Endometrium (tissue), 2 donors: ENCODE data around the gene IPO9.
"Not testable (repeated sequence)": the region's sequence is repeated elsewhere in the genome, so short reads cannot be mapped to it uniquely, and the experiment has no call there.

Experiments used
- FAIRE-seq: peaks from 2 replicates; lab custom pipeline; 2012; peaks lifted over from hg19 to GRCh38; lab: Jason Lieb, UNC
- donor health status: control.
- donor health status: control.

Gene IPO9

DNA sequence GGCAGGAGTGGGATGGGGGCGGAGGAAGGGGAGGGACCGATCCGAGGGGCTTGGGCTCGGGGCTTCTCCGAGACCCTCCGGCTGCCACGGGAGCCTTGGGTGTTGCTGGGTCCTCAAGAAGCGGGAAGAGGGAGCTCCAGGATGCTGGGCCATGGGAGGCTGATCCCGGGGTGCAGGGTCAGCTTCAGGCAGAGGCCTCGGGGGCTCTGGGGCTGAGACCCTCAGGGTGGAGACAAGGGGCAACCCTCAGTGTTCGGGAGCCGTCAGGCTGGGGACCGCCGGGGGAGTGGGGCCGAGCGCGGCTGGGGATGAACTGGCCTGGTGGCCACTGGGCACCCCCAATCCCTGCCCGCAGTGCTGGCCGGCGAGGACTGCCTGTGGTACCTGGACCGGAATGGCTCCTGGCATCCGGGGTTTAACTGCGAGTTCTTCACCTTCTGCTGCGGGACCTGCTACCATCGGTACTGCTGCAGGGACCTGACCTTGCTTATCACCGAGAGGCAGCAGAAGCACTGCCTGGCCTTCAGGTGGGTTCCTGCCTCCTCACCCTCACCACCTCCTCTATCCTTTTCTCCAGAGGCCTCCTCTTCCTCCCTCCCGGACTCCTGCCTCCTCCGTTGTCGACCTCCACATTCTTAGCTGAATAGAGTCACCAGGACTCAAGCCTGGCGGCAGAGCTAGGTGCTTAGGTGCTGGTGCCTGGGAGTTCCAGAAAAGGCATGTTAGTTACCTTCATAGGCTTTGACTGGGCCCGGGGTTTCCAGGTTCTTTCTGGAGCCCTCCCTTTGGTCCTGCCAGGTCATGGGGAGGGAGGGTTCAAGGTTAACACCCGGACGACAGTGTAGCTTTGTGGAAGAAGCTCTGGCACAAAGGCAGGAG lies 60.4 kb downstream of the IPO9 start:
- FAIRE-seq, result no peak

DNA sequence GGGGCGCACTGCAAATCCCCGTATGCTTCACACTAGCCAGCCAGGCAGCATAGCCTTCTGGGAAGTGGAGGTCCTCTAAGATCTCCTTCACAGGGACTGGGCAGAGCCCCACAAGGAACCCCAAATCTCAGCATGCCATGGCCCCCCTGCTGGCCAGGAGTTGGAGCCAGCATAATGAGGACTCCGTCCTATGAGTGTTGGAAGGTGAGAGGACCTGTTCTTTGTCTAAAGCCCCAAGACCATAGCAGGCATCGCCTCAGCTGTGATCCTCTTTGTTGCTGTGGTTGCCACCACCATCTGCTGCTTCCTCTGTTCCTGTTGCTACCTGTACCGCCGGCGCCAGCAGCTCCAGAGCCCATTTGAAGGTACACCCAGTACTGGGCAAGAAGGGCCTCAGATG lies 61.3 kb downstream of the IPO9 start:
- FAIRE-seq, result no peak

DNA sequence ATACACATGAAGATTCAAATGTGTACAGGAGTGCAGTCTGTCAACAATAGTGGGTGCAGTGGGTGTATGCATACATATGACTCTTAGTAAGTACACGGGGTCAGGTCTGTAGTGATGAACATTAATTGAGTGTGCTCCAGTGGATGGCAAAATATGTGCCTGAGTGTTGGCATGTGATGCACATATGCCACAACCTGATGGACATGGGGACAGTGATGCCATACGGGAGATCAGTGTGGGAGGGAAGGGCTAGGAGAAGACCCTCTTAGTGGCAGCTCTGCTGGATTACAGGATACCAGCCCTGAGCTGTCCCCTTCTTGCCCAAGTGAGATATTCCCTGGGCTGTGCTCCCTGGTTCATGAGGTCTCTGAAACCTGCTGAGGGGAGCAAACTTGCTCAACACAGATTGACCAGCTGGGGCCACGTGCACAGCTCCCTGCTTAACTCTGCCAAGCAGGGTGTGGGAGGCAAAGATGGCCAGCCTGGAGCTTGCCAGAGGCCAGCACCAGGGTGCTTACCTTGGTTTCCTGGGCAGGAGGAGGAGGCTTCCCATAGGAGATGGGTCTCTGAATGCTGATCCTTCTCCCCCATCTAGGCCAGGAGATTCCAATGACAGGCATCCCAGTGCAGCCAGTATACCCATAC lies 62.0 kb downstream of the IPO9 start:
- no peak for FAIRE-seq

DNA sequence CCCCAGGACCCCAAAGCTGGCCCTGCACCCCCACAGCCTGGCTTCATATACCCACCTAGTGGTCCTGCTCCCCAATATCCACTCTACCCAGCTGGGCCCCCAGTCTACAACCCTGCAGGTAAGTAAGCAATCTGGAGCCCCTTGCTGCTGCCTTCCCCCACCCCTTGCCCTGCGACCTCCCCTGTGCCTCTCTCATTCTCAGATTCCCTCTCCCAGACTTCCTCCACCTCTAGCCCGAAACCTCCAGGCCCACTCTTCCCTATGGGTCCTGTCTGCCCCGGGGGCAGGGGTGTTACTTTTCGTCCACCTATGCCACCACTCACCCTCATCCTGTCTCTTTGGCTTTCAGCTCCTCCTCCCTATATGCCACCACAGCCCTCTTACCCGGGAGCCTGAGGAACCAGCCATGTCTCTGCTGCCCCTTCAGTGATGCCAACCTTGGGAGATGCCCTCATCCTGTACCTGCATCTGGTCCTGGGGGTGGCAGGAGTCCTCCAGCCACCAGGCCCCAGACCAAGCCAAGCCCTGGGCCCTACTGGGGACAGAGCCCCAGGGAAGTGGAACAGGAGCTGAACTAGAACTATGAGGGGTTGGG lies 62.6 kb downstream of the IPO9 start:
- FAIRE-seq, result no peak

DNA sequence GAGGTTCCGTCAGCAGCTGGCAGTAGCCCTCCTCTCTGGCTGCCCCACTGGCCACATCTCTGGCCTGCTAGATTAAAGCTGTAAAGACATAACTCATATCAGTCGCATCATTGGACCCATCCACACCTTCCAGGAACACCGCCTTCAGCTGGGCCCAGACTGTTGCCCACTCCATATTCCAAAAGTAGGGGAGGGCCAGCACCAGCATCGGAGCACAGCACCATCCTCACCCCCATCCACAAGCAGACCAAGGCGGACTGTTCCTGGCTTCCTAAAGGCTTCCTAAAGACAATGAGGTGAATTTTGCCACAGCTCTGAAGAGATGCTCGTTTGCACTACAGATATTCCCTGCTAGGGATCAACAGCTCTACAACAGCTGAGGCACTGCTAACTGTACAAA lies 63.3 kb downstream of the IPO9 start:
- FAIRE-seq, result no peak

DNA sequence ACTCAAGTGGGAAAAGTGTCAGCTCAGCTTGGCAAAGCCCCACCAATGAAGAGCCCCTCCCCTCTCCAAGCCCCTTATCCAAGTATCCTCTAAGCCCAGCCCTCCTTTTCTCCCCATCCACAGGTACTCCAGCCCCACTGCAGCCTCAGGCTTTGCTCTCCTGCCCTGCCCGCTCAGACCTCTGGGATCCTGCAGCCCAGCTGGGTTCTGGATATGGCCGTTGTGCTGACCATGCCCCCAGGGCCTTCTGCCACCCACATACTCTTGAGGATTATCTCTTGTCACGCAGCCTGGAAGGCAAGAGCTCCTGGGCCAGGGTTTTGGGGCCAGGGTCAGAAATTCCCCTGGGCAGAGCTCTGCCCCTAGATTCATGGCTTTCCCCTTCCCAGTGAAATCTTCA lies 64.5 kb downstream of the IPO9 start:
- FAIRE-seq, result no peak

DNA sequence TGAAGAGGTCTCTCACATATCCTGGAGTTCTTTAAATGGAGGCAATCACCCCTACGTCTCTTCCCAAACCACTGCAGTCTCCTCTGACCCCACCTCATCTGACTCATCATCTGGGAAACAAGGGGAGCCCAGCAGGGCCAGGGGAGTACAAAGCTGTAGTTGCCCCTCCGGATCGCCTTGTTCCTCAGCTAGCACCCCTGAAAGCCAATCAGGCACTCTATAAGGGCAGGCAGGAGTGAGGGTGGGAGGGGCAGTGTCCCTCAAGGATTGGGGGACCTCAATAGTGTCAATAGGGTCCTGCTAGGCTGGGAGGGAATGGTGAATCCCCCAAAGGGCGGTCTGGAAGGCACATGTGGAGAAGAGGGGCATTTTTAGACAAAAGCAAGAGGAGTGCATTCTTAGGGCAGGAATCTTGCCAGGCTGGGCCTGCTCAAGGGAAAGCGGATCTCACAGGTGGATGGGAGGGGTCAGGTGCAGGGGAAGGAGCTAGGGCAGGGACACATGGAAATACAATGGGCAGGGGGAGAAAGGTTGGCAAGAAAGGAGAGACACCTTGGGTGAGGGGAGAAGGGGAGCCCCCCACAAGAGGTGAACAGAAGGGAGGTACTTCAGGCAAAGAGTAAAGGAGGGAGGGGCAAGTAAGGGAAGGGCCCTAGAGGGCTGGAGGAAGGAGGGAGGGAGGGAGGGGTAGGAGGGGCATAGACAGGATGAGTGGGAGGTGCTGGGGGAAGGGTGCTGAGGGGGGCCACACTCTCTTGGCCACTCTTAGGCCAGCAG lies 65.6 kb downstream of the IPO9 start:
- FAIRE-seq, result no peak

DNA sequence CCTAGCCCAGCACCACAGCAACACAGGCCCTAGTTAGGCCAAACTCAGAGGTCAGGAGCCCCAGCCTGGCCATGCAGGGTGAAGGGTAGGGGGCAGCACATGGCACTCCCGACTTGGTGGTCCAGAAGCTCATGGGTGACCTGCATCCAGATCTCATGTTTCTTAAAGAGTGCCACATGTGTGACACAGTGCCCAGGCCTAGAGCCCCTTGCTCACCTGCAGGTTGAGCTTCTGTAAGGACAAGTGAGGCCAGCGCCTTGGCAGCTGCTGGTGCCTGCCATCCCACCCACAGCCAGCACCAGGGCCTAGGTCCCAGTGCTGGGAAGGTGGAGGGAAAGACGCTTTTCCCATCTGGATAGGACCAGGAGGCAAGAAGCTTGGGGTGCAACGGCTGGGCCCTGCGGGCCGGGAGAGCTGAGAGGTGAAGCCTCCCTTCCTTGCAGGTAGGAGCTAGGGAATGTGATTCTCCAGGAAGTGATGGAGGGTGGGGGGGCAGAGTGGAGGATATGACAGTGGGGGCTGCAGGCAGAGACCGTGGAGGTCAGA lies 66.2 kb downstream of the IPO9 start:
- no peak for FAIRE-seq

DNA sequence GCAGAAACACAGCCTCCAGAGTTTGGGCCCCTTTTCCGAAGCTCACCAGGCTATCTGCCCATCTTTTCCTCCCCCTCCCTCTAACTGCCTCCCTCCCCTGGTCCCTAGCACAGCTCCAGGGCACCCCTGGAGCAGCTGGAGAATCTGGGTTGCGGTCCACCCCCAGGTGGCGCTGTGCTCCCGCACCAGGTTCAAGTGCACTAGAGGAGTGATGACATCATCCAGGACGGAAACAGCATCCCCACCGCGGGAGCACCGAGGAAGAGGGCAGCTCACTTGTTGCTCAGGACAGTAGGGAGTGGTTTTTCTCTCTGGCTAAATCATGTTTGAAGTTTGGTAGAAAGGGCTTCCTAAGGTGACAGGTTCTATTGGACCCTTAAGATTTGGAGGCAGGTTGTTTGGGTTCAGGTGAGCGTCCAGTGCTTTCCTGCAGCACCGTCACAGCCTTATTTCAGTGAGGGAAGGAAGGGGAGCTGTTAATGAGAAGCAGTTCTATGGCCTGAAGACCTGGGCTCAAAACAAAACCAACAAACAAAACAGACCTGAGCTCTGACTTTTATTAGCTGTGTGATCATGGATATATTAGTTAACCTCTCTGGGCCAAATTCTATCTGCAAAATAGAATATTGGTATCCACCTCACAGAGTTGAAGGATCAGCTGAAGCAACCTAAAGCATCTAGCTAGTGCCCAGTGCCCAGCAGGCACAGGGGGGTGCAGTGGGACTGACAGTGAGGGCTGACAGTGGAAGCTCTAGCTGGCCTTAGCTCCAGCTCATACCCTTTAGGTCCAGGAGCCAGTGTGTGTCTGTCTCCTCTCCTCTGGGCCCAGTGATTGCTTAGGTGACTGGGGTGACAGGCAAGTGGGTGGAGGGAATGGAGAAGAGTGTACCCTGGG lies 67.2 kb downstream of the IPO9 start:
- FAIRE-seq, result no peak

DNA sequence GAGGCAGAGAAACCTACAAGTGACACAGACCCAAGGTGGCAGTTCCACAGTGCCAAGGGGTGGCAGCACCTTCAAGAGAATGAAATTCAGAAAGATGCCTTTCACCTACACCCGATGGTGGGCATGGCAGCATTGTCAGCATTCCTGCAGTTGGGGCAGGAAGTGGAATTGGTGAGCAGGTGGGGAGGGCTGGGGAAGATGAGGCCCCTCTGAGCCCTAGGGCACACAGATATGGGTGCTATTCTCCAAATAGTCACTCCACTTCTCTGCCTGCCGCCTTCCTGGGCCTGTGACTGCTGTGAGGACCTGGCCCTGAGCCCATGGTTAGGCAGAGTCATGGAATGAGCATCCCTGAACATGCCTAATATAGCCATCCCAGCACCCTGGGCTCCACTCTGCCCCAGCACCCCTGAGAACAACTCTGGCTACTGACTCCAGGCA lies 68.0 kb downstream of the IPO9 start:
- no peak for FAIRE-seq

DNA sequence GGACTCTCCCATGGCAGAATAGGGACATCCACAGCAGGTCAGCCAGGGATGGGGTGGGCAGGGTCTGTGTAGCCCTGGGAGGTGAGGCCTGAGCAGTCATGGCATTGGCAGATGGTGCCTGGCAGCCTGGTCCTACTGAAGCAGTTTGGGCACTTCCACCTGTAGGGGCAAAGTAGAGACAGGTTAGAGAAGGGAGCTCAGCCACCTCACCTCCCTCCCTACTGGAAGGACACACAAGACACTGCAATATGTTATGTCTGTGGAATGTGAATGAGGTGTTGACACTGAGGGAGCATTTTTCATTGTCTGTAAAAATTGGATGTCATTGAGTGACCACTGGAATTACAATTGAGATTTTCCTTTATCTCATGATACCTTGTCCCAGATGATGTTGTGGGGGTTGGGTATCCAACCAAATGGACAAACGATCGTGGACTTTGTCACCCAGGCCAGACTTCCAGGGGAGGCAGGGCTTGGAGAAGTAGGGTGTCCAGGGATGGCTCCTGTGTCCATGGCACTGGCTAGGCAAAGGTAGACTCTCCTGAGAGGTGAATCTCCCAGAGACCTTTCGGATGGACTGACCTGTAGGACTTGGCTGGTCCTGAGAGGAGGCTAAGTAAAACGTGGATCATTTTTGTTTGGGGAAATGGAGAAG lies 69.4 kb downstream of the IPO9 start:
- FAIRE-seq, result no peak

DNA sequence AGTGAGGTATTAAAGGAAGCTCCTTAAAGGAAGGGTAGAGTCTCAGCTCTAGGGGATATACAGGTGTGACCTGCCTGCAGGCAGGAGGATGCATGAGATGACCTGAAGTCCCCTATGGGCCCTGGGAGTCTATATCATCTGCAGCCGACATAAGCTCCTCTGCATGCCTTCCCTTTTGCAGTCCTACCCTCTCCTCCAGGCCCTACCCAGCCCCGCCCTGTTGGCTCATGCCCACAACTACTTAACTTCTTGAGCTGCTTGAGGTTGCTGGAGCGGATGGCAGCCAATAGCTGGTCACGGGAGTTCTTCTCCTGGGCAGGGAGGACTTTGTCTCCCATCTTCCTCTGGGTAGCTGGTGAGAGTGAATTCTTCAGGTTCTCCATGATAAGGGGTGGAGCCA lies 70.0 kb downstream of the IPO9 start:
- no peak for FAIRE-seq

DNA sequence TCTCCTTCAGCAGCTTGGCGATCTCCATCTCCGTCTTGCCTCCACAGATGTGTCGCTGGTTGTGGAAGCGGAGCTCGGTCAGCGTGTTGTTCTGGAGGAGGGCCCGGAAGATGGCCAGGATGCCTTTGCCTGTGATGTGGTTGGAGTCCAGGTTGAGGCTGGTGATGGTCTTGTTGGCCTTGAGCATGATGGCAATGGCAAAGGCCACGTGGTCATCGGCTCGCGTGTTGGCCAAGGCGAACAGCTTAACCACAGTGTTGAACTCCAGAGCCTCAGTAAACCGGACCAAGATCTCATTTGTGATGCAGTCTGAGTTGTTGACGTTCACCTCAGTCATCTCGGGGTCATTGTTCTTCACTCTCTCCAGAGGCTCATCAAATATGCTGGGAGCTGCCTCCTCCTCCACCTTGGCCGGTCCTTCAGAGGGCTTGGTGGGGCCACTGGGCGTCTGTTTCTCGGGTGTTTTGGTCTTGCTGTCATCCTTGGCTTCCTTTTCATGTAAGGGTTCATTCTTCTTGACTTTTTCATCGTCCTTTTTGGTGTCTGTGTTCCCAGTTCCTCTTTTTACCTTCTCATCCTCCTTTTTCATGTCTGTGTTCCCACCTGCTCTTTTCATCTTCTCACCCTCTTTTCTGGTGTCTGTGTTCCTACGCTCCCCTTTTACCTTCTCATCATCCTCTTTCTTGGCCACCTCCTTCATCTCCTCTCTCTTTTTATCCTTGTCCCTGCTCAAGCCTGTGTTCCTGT lies 70.9 kb downstream of the IPO9 start:
- FAIRE-seq, result no peak

DNA sequence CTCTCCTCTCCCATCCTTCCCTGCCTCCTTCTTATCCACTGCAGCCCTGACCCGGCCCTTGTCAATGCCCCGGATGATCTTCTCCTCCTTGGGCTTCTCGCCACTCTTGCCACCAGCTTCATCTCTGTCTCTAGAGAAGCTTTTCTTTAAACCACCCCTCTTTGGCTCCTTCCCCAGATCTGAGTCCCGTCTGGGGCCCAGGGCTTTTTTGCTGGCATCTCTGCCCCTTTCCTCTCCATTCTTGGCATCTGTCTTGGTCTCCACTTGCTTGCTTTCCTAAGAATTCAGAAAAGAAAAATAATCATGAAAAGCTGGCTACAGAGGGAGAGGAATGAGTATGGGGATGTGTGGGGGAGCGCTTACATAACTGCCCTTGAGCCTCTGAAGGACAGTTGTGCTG lies 71.5 kb downstream of the IPO9 start:
- FAIRE-seq, result no peak

DNA sequence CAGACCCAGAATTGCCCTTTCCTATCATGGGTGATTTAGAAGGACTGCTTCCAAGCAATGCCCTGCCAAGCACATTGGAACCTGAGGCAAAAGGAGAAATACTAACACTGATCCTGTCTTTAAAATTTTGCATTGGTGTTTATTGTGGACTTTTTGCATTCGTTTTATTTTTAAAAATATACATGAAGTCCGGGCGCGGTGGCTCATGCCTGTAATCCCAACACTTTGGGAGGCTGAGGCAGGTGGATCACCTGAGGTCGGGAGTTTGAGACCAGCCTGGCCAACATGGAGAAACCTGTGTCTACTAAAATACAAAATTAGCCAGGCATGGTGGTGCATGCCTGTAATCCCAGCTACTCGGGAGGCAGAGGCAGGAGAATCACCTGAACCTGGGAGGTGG lies 72.1 kb downstream of the IPO9 start:
- not testable (repeated sequence) for FAIRE-seq

DNA sequence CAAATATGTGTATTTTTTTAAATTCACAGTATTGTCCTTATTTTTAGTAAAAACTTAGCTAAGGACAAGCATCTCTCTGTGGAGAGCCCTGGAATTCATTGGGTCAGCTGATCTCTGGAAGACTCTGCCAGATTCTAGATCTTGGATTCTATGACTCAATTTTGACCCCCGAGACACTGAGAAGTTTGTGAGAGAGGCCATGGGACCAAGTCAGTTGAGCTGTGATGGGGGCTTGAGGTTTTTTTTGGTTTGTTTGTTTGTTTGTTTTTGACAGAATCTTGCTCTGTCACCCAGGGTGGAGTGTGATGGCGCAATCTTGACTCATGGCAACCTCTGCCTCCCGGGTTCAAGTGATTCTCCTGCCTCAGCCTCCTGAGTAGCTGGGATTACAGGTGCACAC lies 73.2 kb downstream of the IPO9 start:
- no peak for FAIRE-seq

DNA sequence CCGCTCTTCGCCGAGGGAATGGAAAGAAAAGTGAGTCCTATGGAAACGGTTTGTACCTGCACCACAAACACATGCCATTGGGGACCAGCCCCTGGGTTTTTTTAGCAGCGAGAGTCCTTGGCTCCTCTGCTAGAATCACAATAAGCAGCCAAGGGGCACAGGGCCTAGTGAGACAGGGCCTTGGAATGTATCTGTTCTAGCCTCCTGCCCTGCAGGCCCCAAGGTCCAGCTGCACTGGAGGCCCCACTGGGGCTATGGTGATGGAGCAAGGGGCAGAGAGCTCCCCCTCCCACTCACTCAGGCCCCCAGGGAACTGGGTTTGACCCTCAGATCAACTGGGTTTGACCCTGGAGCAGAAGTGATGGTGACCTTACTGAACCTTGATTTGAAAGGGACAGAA lies 74.2 kb downstream of the IPO9 start:
- FAIRE-seq, result no peak

DNA sequence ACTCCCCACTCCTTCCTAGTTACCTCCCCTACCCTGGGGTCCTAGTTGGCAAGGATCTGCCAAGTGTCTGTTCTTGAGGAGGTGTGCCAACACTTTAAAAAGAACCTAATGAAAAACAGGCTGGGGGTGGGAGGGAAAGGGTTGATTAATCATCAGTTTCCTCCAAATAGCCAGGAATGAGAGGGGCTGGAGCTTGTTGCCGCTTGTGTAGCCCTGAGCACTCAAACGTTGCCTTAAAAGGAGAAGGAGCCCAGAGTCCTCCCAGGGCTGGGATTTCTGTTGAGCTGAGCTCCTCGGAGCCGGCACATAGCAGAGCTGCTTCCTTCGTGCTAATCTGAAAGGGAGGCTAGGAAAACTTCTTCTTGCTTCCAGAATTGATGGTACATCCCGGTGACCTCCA lies 75.6 kb downstream of the IPO9 start:
- FAIRE-seq, result peak; percentile 55

DNA sequence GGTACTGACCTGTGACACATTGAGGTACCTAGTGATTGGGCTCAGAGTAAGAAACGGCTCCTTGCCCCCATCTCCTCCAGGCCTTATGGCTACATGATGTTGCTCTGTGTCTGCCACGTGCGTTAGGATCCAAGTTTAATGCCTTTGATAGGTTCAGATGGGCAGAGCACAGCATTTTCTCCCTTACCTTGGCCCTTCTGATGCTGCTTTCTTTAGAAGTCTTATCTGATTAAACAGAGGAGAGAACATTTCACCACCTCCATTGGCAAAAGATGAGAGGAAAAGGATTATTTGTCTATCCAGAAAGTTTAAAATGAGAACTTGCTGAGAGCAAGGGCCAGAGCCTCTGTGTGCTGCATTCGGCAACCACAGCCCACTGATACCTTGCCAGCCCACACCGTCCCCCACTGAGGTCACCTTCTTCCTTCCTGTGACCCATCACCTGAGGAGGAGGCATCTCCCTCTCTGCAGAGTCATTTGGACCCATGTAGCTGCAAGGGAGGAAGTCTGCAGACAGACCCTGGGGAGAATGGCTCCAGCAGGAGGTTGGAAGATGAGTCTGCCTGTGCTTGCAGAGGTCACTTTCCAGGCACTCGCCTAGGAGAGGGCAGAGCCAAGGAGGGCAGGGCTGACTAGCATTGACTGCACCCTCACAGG lies 76.4 kb downstream of the IPO9 start:
- no peak for FAIRE-seq
